ENCODE results near the gene B9D1.

The B9D1 gene

DNA sequence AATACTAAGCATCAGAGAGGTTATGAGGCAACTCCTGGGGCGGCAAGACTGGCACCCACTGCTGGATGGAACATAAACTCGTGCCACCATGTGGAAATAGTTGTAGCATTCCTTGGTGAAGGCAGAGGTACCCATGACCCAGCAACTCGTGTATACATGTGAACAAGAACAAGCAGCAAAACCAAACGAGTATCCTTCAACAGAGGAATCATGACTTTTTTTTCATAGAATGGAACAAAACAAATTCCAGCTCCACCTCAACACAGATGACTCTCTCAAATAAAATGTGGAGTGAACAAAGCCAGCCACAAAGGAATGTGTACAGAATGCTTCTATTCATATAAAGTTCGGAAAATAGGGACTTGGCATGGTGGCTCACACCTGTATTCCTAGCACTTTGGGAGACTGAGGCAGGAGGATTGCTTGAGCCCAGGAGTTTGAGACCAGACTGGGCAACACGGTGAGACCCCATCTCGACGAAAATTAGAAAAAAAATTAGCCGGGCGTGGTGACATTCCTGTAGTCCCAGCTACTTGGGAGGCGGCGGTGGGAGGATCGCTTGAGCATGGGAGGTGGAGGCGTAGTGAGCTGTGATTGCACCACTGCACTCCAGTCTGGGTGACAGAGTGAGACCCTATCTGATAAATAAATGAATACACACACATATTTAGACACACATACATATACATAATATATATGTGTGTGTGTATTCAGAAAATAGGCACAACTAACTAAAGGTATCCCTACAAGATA lies 35.3 kb downstream of the B9D1 start:
- in situ Hi-C loops (cut with HindIII; ENCODE audit: low sequenced_read_pairs) = no loop called here

DNA sequence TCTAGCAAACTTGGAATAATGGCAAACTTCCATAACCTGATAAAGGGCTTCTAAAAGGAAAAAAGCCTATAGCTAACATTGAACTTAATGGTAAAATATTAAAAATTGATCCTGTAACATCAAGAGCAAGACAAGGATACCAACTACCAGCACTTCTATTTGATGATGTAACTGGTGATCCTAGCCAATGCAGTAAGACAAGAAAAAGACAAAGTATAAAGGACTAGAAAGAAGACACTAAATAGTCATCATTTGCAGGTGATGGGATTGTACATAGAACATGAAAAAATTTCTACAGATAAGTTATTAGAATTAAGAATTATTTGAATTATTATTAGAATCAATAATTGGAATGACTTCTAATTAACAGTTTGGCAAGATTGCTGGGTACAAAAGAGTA lies 37.0 kb downstream of the B9D1 start:
- in situ Hi-C loops (cut with HindIII; ENCODE audit: low sequenced_read_pairs) = no loop called here

DNA sequence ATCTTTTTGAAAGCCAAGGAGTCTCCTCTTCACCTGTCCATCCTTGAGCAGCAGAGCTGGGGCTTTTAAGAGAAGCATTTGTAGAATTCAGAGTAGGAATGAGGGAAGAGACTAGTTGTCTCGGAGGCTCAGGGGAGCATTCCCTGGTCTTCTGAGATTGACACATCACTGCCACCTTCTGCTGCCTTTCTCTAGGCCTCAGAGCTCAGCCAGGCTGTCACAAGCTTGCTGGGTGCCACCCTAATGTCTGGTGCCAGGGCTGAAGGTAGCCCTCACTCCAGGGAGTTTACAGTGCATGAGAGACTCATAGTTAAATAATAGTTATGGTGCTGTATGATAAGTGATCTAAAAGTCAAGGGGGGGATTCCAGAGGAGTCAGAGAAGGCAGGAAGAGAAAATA lies 39.7 kb downstream of the B9D1 start:
- in situ Hi-C loops (cut with HindIII; ENCODE audit: low sequenced_read_pairs) = no loop called here

DNA sequence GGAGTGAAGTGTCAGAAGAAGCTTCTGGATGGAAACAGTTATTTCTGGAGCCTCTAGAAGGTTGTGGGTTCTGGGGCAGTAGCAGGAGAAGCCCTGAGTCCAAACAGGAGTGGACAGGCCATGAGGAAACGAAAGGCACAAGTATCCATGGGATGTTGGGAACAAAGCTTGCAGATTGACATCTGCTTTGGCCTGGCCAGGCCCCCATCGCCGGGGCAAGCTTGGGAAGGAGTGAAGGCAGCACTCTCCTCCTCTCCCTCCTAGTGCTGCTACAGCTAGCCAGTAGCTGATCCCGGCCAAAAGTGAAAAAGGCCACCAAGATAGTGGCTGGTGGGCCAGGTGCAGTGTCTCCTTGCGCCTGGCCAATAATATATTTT lies 40.4 kb downstream of the B9D1 start:
- in situ Hi-C loops (cut with HindIII; ENCODE audit: low sequenced_read_pairs) = no loop called here

DNA sequence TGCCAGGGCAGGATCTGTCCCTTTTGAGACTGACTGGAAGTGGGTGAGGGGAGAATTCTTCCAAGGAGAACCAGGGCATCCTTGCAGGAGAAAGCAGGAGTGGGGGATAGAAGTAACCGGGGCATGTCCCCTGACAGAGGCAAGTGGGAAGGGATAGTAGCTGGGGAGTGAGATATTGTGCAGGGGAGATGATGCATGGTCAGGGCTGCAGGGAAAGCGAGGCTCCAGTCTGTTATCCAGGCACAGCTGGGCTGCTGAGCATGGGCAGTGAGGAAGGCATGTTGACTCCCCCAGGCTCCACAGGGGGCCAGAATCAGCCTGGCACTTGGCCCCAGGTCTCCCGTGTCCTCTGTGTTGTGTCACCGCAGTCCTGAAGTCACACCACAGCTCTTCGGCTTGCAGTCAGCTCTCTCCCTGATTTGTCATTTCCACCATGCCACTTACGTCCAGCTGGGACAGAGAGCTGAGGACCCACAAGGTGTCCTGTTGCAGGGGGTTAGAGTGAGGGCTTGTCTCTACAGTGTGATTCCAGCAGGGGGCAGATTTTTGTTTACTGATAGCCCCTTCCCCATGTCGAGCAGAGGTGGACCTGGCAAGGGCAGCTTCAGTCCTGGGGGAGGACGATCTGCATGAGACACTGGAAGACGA lies 40.9 kb downstream of the B9D1 start:
- in situ Hi-C loops (cut with HindIII; ENCODE audit: low sequenced_read_pairs) = no loop called here

DNA sequence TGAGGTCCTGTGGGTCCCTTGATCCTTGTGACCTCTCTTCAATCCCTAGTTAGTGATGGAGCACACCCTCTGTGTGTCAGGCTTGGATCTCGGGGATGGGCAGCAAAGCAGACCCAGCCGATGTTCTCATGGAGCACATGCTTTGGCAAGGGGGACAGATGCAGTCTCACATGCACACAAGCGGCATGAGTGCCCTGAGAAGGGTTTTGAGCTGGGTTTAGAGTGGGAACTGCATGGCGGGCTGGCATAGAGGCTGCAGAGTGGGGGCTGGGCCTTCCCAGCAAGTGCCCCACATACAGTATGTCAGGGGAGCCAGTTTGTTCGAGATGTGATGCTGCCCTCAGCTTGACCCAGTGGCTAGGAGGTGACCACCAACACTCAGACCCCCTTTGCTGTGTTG lies 41.6 kb downstream of the B9D1 start:
- in situ Hi-C loops (cut with HindIII; ENCODE audit: low sequenced_read_pairs) = no loop called here

DNA sequence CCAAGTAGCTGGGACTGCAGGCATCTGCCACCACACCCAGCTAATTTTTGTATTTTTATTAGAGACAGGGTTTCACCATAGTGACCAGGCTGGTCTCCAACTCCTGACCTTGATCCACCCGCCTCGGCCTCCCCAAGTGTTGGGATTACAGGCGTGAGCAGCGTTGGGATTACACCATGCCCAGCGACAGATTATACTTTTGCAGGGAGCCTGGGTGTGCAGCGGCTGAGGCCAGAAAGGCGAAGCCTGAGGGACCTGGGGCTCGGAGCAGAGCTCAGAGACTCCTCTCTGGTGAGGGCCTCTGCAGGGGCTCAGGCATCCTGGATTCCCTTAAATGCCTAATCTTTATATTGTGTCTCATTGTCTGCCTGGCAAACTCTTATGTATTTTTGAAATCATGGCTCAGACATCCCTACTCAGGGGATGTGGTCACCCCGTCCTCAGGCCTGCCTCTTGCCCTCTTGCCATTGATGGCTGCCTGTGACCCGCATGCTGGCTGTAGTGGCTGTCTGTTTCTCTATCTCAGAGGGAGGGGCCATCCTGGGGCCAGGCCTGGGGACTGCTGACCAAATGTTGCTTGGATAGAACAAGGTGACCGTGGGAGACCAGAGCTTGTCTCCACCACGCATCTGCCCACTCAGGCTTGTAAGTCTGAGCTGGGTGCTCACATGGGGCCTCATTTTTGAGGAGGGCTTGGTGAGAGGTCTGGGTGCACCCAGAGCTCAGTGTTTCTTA lies 42.6 kb downstream of the B9D1 start:
- in situ Hi-C loops (cut with HindIII; ENCODE audit: low sequenced_read_pairs) = no loop called here

DNA sequence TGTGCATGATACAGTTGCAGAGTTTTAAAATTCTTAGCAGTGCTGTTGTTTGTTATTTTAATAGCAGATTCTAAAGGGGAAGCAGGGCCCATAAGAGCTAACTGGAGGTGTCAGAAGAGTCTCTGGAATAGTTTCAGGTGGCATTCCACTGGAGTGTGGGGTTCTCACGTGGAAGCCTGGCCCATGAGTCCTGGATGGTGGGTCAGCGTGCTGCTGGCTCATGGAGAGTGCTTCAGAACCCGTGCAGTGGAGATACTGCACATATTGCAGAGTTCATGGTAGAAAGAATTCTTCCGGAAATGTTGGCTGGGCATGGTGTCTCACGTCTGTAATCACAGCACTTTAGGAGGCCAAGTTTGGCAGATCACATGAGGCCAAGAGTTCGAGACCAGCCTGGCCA lies 43.9 kb downstream of the B9D1 start:
- in situ Hi-C loops (cut with HindIII; ENCODE audit: low sequenced_read_pairs) = no loop called here

DNA sequence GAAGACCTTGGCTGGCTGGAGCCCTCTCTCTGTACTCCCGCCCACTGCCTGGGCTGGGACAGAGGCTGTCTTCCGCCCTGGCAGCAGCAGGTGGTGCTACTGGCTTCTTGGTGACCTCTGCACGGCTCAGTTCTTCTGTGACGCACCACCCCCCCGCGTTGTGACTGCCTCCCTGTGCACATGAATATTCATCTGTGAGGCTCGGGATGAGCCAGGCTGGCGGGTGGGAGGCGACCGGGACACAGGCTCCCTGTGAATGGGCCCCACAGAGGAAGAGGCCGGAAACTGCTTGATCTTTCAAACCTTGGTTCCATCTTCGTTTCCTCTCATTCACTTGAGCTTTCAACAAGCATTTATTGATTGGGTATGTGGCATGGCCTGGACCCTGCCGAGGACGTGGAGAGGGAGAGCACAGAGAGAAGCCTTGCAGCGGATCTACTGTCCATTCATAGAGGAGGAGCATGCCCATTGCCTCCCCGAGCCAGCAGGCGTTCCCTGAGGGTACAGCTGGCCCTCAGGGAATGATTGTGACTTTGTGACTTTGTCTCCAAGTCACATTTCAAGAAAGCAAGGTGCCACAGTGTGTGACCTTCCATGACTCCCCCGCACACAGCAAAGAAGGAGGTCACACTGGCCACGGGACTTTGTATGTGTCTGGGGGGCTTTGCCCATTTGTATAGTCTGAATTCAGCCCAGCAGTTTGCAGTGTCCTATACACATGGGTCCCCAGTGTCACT lies 45.0 kb downstream of the B9D1 start:
- in situ Hi-C loops (cut with HindIII; ENCODE audit: low sequenced_read_pairs) = no loop called here

DNA sequence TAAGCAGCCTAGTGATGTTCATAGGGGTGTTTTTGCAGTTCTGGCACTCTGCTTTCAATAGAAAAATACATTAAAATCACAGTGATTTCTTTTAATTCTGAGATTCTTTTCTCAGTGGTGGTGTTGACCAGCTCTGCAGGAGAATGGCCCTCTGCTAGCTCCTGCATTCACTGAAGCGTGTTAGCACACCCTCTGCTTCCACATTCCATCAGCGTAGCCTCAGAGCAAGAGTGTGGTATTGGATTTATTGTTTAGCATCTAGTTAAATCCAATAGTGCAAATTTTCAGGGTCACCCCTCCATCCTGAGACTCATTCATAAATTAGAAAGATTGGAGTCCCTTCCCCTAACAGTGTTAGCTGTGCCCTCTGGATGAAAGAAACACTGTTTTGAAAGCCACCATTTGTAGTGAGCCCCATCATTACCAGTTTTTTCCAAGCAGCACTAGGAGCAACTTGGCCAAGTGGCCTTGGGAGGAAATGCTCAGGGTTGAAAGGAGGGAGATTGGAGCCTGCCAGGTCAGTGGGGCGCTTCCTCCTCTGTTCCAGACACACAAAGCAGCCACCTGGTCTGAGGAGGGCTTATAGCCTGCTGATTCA lies 45.7 kb downstream of the B9D1 start:
- in situ Hi-C loops (cut with HindIII; ENCODE audit: low sequenced_read_pairs) = no loop called here

DNA sequence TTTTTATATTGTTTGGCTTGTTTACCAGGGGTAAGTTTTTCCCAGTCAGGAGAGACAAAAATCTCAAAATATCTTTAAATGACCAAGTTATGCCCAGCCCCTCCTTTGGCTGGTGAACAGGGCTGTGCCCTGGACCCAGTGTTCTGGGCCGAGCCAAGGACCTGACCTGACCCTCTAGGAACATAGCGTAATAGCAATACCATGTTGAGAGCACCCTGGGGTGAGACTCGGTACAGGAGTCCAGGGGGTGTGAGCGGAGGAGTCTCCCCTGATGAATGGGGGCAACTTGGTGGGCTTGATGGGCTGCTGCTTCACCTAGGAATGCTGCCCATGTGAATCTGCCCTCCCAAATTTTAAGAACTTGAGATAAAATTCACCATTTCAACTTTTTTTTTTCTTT lies 47.4 kb downstream of the B9D1 start:
- in situ Hi-C loops (cut with HindIII; ENCODE audit: low sequenced_read_pairs) = no loop called here

DNA sequence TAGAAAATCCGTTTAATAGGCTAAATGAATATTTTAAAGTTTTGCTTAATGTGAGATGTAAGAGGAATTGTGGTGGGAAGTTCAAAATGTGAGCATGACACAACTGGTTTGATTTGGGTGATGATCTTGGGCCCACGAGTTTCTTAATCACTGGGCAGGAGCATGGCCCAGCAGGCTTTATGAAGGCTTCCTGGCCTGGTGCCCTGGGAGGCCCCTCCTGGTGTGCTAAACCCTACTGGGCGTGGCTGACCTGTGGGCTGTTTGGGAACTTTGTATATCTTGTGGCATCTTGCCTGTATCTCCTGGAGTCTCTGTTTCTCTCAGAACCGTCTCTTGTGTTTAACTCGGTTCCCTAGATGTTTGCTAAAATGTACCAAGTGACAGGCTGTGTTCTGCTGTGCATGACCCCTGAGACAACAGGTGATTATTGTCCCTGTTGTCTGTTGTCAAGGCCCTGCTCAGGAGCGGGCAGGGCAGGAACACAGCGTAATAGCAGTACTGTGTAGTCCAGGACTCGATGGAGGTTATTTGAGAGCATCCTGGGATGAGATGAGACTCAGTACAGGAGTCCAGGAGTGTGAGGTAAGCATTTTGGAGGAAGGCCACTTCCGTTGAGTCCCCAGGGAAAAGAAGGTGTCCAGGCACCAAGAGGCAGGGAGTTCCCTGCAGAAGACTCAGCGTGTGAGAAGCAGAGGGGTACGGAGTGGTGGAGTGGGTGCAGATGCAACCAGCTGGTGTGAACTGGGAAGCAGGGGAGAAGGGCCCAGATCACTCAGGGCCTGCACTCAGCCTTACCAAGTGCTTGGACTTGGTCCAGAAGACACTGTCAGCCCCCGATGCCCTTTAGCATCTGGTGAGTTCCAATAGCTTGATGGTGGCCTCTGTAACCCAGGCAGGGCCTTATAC lies 48.5 kb downstream of the B9D1 start:
- in situ Hi-C loops (cut with HindIII; ENCODE audit: low sequenced_read_pairs) = no loop called here

DNA sequence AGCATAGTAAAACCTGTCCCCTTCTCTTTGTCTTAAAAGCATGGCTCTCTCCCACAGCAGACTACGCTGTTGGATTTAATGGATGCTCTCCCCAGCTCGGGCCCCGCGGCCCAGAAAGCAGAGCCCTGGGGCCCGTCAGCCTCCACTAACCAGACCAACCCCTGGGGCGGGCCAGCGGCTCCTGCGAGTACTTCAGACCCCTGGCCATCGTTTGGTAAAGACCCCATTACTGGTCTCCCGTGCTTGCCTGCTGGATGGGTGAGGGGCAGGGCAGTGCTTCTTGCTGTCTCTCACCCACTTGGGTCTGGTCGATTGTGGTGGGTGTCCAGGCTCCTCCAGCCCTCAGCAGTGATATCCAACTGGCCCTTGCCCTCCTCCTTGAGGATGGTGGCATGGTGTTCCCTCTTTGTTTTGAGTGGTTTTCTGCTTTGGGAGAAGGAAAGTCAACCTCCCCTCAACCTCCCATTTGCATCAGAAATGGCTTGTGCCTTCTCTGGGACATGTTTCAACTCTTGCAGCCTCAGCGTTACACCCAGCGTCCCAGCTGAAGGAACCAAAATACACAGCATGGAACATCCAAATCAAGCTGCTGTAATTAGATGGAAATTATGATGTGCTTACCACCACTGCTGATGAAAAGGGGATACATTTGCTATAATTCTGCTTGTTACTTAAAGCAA lies 49.3 kb downstream of the B9D1 start:
- in situ Hi-C loops (cut with HindIII; ENCODE audit: low sequenced_read_pairs) = no loop called here

DNA sequence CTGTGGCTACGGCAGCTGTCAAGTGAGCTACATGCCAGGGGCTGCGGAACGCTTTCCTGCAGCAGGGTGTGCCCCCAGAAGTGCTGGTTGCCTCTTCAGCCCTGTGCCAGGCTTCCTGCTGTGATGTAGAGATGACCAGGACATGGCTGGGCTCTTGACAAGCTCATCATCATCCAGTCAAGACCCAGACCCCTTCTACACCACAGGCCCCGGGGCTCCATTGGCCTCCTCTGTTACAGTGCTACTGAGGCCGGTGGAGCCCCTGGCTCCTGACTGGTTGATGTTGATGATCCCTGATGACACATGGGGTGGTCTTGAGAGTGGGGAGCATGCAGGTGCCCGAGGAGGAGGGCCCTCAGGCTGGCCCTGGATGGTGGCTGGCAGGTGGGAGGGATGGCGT lies 50.1 kb downstream of the B9D1 start:
- in situ Hi-C loops (cut with HindIII; ENCODE audit: low sequenced_read_pairs) = no loop called here

DNA sequence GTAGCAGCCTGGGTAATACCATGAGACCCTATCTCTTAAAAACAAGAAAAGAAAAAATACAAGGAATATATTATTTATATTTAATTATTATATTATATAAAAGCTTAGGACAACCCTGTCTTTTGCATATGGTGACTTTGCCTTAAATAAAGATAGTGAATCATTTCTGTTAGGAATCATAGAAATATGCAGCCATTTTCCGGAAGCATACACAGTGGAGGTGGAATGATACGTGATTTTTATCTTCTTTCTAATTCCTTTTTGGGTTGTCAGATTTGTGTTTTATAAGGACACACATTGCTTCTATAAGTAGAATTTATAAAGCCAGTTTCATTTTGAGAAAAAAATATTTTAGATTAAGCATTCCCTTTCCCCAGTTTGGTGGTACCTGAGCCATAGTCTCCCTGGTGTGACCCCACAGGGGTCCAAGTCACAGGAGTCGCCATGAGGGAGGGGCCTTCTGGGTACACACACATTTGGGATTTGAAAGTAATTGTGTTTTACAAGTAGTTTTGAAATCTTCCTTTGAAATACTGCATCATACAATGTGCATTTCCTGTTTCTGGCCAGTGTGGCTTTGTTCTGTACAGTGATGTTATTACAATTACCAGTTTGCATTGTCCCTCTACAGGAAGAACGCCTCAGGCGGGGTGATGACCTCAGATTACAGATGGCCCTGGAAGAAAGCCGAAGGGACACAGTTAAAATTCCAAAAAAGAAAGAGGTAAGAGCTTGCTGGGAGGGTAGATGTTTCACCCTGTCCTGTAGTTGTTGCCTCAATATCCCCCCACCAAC lies 50.9 kb downstream of the B9D1 start:
- in situ Hi-C loops (cut with HindIII; ENCODE audit: low sequenced_read_pairs) = no loop called here

DNA sequence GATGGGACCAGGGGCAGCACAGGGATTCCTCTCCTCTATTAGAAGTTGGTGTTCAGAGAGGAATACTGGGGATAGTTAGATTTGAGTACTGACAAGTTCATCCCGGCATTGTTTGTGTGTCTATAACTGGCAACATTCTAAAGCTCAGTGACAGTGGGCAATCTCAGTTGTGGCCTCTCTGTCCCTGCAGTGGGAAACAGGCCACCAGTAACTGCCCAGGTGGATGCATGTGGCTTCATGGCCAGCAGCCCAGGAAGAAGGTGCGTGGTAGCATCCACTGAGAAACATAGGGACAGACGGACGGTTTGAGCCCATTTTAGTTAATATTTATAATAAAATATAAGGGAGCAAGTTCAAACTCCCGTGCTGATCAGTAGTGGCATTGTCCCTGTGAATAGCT lies 51.5 kb downstream of the B9D1 start:
- in situ Hi-C loops (cut with HindIII; ENCODE audit: low sequenced_read_pairs) = no loop called here

DNA sequence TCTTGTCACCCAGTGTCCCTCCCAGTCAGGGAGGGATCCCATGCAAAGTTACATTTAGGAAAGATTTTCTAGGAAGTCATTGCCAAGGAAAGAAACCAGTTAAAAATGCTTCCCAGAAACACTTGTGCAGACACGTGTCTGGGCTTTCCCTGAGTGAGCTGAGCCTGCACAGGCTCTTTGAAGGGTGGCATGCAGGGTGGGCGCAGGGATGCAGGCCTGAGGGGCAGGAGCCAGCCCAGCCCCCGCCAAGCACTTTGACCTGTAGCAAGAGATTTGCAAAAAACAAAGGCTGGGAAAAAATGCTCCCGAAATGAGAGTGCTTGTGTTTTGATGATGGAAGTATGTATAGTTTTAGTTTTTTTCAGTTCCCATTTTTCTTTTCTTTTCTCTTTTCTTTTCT lies 52.4 kb downstream of the B9D1 start:
- in situ Hi-C loops (cut with HindIII; ENCODE audit: low sequenced_read_pairs) = no loop called here

DNA sequence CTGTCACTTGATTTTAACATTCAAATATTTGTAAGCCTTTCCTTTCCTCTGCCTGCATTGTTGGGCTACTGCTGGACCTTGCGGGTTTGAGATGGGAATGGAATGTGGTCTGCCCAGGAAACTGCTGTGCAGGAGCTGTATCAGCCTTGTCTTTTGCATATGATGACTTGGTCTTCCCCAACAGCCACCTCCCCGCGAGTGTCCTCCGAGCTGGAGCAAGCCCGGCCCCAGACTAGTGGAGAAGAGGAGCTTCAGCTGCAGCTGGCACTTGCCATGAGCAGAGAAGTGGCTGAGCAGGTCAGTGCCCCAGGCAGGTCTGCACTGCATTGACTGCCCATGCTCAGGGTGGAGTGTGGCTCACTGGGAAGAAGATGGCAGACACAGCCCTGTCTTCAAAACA lies 52.8 kb downstream of the B9D1 start:
- in situ Hi-C loops (cut with HindIII; ENCODE audit: low sequenced_read_pairs) = no loop called here

DNA sequence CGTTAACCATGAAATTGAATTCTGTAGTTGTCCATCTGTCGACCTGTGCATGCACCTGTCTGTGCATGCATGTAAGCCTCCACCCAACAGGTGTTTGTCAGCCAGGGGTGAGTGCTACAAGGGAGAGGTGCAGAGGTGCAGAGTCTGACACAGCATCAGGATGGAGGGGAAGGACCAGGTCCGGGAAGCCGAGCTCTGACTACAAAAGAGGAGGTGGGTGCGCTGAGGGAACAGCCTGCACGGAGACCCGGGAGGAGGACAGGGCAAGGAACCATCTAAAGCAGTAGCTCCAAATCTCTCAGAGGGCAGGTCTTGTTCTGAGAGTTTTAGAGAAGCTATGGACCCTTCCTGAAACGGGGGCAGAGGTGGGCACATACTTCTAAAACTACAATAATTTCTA lies 54.1 kb downstream of the B9D1 start:
- in situ Hi-C loops (cut with HindIII; ENCODE audit: low sequenced_read_pairs) = no loop called here
